Muscle layer of duodenum (tissue), 2 donors: ENCODE data around the gene KDM2B.

Experiments
- H3K27ac ChIP-seq: one replicate; pipeline ENCODE4 v1.7.0; 2013; ENCODE audit warnings: mild to moderate bottlenecking, low read length
- H3K27me3 ChIP-seq: one replicate; pipeline ENCODE4 v1.7.0; 2013; ENCODE audit warnings: low read depth, mild to moderate bottlenecking, control low read depth, low read length
- H3K36me3 ChIP-seq, 2 donors: one replicate each; pipeline ENCODE4 v1.7.0; 2013; ENCODE audit warnings: low read length in 2 of 2, control low read depth in 1 of 2, mild to moderate bottlenecking in 1 of 2; ENCODE audit not compliant: insufficient read depth in 2 of 2, control insufficient read depth in 1 of 2
- H3K4me1 ChIP-seq, 2 donors: one replicate each; pipeline ENCODE4 v1.7.0; 2013; ENCODE audit warnings: low read length in 2 of 2, mild to moderate bottlenecking in 2 of 2, control low read depth in 1 of 2, moderate library complexity in 1 of 2; ENCODE audit not compliant: insufficient read depth in 2 of 2, control insufficient read depth in 1 of 2
- H3K4me3 ChIP-seq, 2 donors: one replicate each; pipeline ENCODE4 v1.7.0; 2013; ENCODE audit warnings: low read length in 2 of 2, low read depth in 1 of 2, mild to moderate bottlenecking in 1 of 2
- H3K9me3 ChIP-seq, 2 donors: one replicate each; pipeline ENCODE4 v1.7.0; 2013; ENCODE audit warnings: low read length in 2 of 2, control low read depth in 1 of 2, mild to moderate bottlenecking in 1 of 2; ENCODE audit not compliant: control insufficient read depth in 1 of 2
- donor health status: healthy.

The KDM2B gene

DNA sequence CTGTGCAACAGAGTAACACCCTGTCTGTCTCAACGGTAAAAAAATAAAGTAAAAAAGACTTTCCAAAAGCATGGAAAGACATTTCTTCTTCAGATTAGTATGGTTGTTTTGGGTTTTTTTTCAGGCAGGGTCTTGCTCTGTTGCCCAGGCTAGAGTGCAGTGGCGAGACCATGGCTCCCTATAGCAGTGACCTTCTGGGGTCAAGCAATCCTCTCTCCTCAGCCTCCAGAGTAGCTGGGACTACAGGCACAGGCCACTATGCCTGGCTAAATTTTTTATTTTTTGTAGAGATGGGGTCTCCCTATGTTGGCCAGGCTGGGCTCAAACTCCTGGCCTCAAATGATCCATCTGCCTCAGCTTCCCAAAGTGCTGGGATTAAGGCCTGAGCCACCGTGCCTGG, 72.8 kb downstream of the KDM2B start:
- no peaks in the 10 kb centered on the region for H3K4me1 ChIP-seq
- H3K9me3 ChIP-seq, result no peaks in the 10 kb centered on the region
- peaks cover 13 to 30% of the 10 kb centered on the region in 2 donors for H3K36me3 ChIP-seq
- H3K27ac ChIP-seq, result no peak overlapping the region
- H3K4me3 ChIP-seq, result no peak overlapping the region
- no peaks in the 10 kb centered on the region for H3K27me3 ChIP-seq

GRCh38 chr12:121507245-121507644, 73.6 kb downstream of the KDM2B start:
- Histone ChIP-seq H3K9me3 (no peaks in the 10 kb centered on the region), H3K36me3 (peaks cover 10 to 25% of the 10 kb centered on the region in 2 donors), H3K4me3 (no peak overlapping the region), H3K4me1 (no peaks in the 10 kb centered on the region), H3K27me3 (no peaks in the 10 kb centered on the region), H3K27ac (no peak overlapping the region)

GRCh38 chr12:121505513-121505912, 75.3 kb downstream of the KDM2B start:
- H3K36me3 ChIP-seq, result peaks cover 10 to 20% of the 10 kb centered on the region in 2 donors
- H3K4me1 ChIP-seq, result peaks cover 0 to 2% of the 10 kb centered on the region in 2 donors
- H3K9me3 ChIP-seq, result no peaks in the 10 kb centered on the region
- no peak overlapping the region for H3K27ac ChIP-seq
- no peaks in the 10 kb centered on the region for H3K27me3 ChIP-seq
- no peak overlapping the region for H3K4me3 ChIP-seq

- peaks cover 0 to 7% of the 10 kb centered on the region in 2 donors for H3K4me1 ChIP-seq
- no peak overlapping the region for H3K27ac ChIP-seq
- H3K36me3 ChIP-seq, result peaks cover 9 to 15% of the 10 kb centered on the region in 2 donors
- no peak overlapping the region for H3K4me3 ChIP-seq
- H3K9me3 ChIP-seq, result no peaks in the 10 kb centered on the region
- no peaks in the 10 kb centered on the region for H3K27me3 ChIP-seq
Observed at GRCh38 chr12:121504505-121504904, 76.3 kb downstream of the KDM2B start.

DNA sequence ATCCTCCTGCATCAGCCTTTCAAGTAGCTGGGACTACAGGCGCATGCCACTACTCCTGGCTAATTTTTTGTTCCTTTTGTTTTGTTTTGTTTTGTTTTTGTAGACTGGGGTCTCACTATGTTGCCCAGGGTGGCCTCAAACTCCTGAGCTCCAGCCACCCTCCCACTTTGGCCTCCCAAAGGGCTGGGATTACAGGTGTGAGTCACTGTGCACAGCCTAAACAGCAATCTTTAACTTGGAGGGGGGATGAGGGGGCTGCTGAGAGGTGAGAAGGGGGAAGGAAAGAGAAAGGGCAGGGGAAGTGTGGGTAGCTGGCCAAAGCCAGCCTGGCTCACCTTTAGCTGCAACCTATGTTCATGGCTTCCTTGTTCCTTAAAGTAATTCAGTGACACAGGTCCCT, 77.4 kb downstream of the KDM2B start:
- Histone ChIP-seq H3K27ac (no peak overlapping the region), H3K4me3 (no peak overlapping the region), H3K36me3 (peaks cover under 1 to 6% of the 10 kb centered on the region in 2 donors), H3K4me1 (peaks cover 0 to 7% of the 10 kb centered on the region in 2 donors), H3K9me3 (no peaks in the 10 kb centered on the region), H3K27me3 (no peaks in the 10 kb centered on the region)

DNA sequence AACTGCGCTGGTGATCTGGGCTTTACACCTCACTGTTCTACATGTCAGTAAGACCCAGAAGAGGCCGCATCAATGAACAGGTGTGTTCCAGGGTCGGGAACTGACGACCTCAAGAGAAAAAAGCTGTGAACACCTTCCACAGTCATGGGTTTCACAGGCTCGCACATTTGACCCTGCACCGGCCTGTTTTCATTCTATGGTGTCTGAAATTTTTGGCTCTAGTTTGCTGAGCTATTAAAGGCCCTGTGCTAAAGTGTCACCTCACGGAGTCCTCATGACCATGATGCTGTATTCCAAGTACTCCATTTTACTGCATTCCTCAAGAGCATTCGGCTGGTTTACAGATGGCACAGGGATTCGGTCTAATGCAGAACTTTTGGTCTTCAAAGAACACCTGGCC, 78.9 kb downstream of the KDM2B start:
- H3K4me3 ChIP-seq, result no peak overlapping the region
- no peaks in the 10 kb centered on the region for H3K9me3 ChIP-seq
- H3K27ac ChIP-seq, result no peak overlapping the region
- no peaks in the 10 kb centered on the region for H3K27me3 ChIP-seq
- H3K4me1 ChIP-seq, result peaks cover 0 to 7% of the 10 kb centered on the region in 2 donors
- H3K36me3 ChIP-seq, result peaks cover 0 to 5% of the 10 kb centered on the region in 2 donors

GRCh38 chr12:121499929-121500793, 80.7 kb downstream of the KDM2B start:
- peaks cover 0 to 7% of the 10 kb centered on the region in 2 donors for H3K4me1 ChIP-seq
- no peaks in the 10 kb centered on the region for H3K27me3 ChIP-seq
- peak overlapping the region; percentile 60 for H3K27ac ChIP-seq
- H3K4me3 ChIP-seq, result peak overlapping the region; percentile 37
- H3K9me3 ChIP-seq, result no peaks in the 10 kb centered on the region
- H3K36me3 ChIP-seq, result peaks cover 0 to 5% of the 10 kb centered on the region in 2 donors

DNA sequence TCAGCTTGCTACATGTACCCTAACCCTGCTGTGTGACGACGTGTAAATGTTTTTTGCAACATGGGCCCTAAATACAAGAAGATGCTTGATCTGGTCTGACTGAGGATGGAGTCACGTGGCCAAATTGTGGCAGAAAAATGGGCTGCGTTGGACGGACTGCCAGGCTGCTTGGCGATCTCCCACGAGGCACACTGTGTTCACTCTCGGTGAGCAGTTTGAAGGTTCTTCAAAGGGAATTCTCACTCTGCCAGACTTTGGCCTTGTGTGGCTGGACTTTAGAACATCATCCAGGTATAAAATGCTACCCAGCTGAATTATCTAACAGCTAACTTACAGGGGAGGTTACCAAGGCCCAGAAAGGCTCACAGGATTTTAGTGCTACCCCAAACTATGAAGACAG, 85.1 kb downstream of the KDM2B start:
- H3K9me3 ChIP-seq, result no peaks in the 10 kb centered on the region
- no peak overlapping the region for H3K27ac ChIP-seq
- no peak overlapping the region for H3K4me3 ChIP-seq
- H3K4me1 ChIP-seq, result peaks cover 0 to 7% of the 10 kb centered on the region in 2 donors
- H3K27me3 ChIP-seq, result no peaks in the 10 kb centered on the region
- H3K36me3 ChIP-seq, result peaks cover 0 to 4% of the 10 kb centered on the region in 2 donors

GRCh38 chr12:121494093-121494787, 86.6 kb downstream of the KDM2B start:
- H3K9me3 ChIP-seq, result no peaks in the 10 kb centered on the region
- H3K4me3 ChIP-seq, result no peak overlapping the region
- no peaks in the 10 kb centered on the region for H3K27me3 ChIP-seq
- H3K27ac ChIP-seq, result no peak overlapping the region
- H3K4me1 ChIP-seq, result no peaks in the 10 kb centered on the region
- H3K36me3 ChIP-seq, result peaks cover 0 to 4% of the 10 kb centered on the region in 2 donors

DNA sequence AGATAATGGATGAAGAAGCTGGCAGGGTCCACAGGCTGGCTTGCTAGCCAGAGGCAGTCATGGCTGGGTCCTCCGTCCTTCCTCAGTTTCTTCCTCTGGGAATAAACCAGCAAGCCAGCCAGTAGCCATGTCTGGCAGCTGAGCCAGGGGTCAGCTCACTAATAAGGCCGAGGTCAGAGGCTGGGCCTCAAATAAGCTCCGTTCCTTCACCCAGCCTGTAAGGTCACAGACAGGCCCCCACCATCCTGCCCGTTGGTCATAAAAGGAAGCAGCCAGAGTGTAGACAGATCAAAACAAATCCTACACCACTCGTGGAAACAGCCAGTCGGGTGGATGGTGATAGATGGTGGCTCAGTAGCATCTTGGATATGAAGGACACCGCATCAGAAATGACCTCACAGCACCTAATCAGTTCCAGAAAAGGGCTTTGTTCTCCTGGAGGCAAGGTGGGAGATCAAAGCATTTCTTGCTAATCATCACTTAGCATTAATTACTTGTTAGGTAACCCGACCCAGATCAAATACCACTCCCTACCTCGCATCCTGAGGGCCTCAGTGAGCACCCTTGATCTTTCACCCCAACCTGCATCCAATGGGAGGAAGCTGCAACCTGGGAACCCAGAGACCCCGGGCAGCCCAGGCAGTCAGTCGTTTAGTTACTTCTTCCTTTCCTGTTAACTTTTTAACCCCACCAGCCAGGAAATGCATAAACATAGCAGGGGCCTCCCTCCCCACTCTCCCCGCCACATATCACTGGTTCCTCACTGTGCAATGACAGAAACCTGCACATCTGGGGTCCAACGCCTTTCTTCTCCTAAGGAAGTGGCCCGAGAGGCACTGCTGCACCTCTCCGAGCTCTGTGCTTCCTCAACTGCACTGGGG, 90.2 kb downstream of the KDM2B start:
- Histone ChIP-seq H3K27me3 (no peaks in the 10 kb centered on the region), H3K9me3 (no peaks in the 10 kb centered on the region), H3K4me1 (no peaks in the 10 kb centered on the region), H3K27ac (no peak overlapping the region), H3K36me3 (peaks cover 0 to 4% of the 10 kb centered on the region in 2 donors), H3K4me3 (no peak overlapping the region)

GRCh38 chr12:121489874-121490273, 90.9 kb downstream of the KDM2B start:
- Histone ChIP-seq H3K9me3 (no peaks in the 10 kb centered on the region), H3K27ac (no peak overlapping the region), H3K4me3 (no peak overlapping the region), H3K27me3 (no peaks in the 10 kb centered on the region), H3K4me1 (no peaks in the 10 kb centered on the region), H3K36me3 (peaks cover 0 to 4% of the 10 kb centered on the region in 2 donors)
